ENCODE data around the gene SH3RF3. TPM values are rescaled to one million over a fixed set of nuclear protein-coding genes. Genes with fewer than 3 reads are reported as not detected.

The SH3RF3 gene
- total RNA-seq, 2 donors from 2014 or later: 1.3 to 5.6 TPM

DNA sequence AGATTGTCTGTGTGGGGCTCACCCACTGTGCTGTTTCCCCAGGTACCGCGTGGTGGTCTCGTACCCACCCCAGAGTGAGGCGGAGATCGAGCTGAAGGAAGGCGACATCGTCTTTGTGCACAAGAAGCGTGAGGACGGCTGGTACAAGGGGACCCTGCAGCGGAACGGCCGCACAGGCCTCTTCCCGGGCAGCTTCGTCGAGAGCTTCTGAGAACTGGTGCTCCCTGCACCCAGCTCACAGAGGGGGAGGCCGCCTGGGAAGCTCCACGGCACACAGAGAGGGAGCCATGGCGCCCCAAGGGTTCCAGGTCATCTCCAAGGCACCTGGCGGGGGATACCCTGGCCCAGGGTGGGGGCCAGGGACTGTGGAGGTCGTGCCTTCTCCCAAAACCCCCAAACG, 372.5 kb downstream of the SH3RF3 start:
- intact Hi-C loops (cut with DNase I): no loop called here
- no peaks in the 10 kb centered on the region for H3K36me3 ChIP-seq (replicated peaks in 1 of 2; ENCODE audit: insufficient read depth in 1 of 2, low read depth in 2 of 2)
- ATAC-seq (no peak), DNase-seq (no peak)
- 77 to 82% methylated on average over 15 to 21 of the region's 21 CpGs for WGBS, 2 donors
- no peaks in the 10 kb centered on the region for H3K27me3 ChIP-seq
- H3K27ac ChIP-seq: no peak overlapping the region
- TF ChIP-seq, protein P1, sequence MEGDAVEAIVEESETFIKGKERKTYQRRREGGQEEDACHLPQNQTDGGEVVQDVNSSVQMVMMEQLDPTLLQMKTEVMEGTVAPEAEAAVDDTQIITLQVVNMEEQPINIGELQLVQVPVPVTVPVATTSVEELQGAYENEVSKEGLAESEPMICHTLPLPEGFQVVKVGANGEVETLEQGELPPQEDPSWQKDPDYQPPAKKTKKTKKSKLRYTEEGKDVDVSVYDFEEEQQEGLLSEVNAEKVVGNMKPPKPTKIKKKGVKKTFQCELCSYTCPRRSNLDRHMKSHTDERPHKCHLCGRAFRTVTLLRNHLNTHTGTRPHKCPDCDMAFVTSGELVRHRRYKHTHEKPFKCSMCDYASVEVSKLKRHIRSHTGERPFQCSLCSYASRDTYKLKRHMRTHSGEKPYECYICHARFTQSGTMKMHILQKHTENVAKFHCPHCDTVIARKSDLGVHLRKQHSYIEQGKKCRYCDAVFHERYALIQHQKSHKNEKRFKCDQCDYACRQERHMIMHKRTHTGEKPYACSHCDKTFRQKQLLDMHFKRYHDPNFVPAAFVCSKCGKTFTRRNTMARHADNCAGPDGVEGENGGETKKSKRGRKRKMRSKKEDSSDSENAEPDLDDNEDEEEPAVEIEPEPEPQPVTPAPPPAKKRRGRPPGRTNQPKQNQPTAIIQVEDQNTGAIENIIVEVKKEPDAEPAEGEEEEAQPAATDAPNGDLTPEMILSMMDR (IDR thresholded peaks at IDR 0.05): no peak
- no peak for TF ChIP-seq POLR2A (IDR thresholded peaks at IDR 0.05)
- H3K9me3 ChIP-seq: no peaks in the 10 kb centered on the region
- peaks cover 10% of the 10 kb centered on the region for H3K4me1 ChIP-seq
- H3K4me3 ChIP-seq: no peak overlapping the region

DNA sequence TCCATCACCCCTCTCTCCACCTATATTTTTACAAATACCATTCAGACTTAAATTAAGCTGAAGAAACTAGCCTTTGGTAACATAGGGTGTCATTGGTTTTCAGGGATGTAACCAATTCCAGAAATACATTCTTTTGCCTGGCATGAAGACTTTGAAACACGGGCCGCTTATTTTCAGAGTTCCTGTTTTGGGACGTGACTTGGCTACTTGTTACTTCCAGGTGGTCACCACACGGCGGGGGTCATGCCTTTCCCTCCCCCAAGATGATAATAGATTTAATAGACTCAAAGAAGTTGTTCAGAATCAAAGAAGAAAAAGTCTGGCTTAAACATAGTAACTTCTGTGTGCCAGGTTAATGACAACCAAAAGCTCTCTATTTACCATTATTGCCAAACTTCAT, 374.2 kb downstream of the SH3RF3 start:
- WGBS, 2 donors: 46 to 60% methylated on average over 5 of the region's 5 CpGs
- ATAC-seq (no peak), DNase-seq (no peak)
- H3K4me1 ChIP-seq: peaks cover 10% of the 10 kb centered on the region
- TF ChIP-seq, protein P1 (IDR thresholded peaks at IDR 0.05): no peak
- no peak for TF ChIP-seq POLR2A (IDR thresholded peaks at IDR 0.05)
- no peak overlapping the region for H3K27ac ChIP-seq
- no peaks in the 10 kb centered on the region for H3K9me3 ChIP-seq
- no peaks in the 10 kb centered on the region for H3K36me3 ChIP-seq (replicated peaks in 1 of 2; ENCODE audit: insufficient read depth in 1 of 2, low read depth in 2 of 2)
- H3K27me3 ChIP-seq: no peaks in the 10 kb centered on the region
- H3K4me3 ChIP-seq: no peak overlapping the region
- intact Hi-C loops (cut with DNase I): no loop called here

DNA sequence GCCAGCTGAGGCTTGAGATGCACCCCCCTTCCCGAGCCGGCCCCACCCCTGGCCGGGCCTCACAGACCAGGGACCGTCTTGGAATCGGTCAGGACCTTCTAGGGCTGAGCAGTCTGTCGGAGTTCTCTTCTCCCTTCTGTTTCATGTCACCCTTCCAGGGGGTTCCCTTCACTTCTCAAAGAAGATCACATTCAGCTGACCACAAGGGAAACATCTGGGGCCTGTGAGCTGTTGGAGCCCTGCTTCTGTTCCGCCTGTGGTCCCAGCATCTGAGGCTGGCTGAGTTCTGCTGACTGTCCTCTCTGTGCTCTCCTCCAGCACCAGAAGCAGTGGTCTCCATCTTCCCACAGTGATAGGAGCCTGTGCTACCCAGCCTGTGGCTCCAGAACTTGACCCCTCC, 378.2 kb downstream of the SH3RF3 start:
- no peak overlapping the region for H3K4me3 ChIP-seq
- H3K36me3 ChIP-seq (replicated peaks in 1 of 2; ENCODE audit: insufficient read depth in 1 of 2, low read depth in 2 of 2): no peaks in the 10 kb centered on the region
- intact Hi-C loops (cut with DNase I): no loop called here
- no peaks in the 10 kb centered on the region for H3K9me3 ChIP-seq
- H3K4me1 ChIP-seq: no peaks in the 10 kb centered on the region
- 47 to 52% methylated on average over 4 to 7 of the region's 7 CpGs for WGBS, 2 donors
- ATAC-seq: no peak
- no peak overlapping the region for H3K27ac ChIP-seq
- H3K27me3 ChIP-seq: no peaks in the 10 kb centered on the region
- no peak for TF ChIP-seq POLR2A (IDR thresholded peaks at IDR 0.05)
- TF ChIP-seq, protein P1 (IDR thresholded peaks at IDR 0.05): no peak
- DNase-seq: no peak

DNA sequence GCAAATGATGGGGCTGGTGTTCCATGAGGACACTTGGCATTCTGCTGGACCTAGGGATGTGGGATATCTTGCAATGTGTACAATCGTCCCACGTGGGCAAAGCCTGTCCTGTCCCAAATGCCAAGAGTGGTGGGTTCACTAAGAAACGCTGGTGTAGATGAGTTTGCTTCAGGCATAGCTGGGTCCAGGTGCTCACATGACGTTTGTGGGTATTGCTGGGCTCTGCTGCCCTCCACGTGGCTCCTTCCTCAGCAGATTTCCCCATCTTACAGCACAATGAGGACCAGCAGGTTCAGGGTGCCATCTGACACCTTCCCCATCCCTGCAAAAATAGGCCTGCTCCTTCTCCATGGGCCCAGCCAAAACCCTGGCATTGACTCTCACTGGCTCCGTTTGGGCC, 378.8 kb downstream of the SH3RF3 start:
- H3K27me3 ChIP-seq: no peaks in the 10 kb centered on the region
- no peak for TF ChIP-seq POLR2A (IDR thresholded peaks at IDR 0.05)
- TF ChIP-seq, protein P1 (IDR thresholded peaks at IDR 0.05): no peak
- intact Hi-C loops (cut with DNase I): no loop called here
- DNase-seq (no peak), ATAC-seq (no peak)
- WGBS, 2 donors: 44 to 52% methylated on average over 6 of the region's 6 CpGs
- no peaks in the 10 kb centered on the region for H3K36me3 ChIP-seq (replicated peaks in 1 of 2; ENCODE audit: insufficient read depth in 1 of 2, low read depth in 2 of 2)
- H3K4me1 ChIP-seq: no peaks in the 10 kb centered on the region
- no peak overlapping the region for H3K27ac ChIP-seq
- no peaks in the 10 kb centered on the region for H3K9me3 ChIP-seq
- H3K4me3 ChIP-seq: no peak overlapping the region

DNA sequence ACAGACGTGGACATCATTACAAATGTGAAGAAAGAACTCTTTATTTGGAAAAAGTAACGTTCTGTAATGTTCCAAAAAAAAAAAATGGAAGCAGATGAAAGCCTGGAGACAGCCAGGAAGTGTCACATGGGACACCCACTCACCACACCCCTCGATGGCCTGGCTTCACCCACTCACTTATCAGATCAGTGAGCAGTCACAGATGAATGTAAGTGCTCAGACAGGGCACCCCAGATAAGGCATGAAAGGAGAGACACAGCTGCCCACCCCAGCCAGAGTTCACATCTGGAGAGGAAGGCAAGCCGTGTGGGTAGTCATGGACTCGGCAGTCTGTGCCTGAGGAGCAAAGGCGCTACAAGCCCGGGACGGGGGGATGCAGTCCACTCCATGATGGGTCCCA, 379.6 kb downstream of the SH3RF3 start:
- Histone ChIP-seq H3K4me1 (no peaks in the 10 kb centered on the region), H3K27me3 (no peaks in the 10 kb centered on the region), H3K9me3 (no peaks in the 10 kb centered on the region), H3K36me3 (replicated peaks in 1 of 2; ENCODE audit: insufficient read depth in 1 of 2, low read depth in 2 of 2) (no peaks in the 10 kb centered on the region), H3K27ac (no peak overlapping the region), H3K4me3 (no peak overlapping the region)
- WGBS, 2 donors: 55 to 58% methylated on average over 7 to 8 of the region's 8 CpGs
- TF ChIP-seq, protein P1 (IDR thresholded peaks at IDR 0.05): no peak
- no peak for TF ChIP-seq POLR2A (IDR thresholded peaks at IDR 0.05)
- ATAC-seq: no peak
- DNase-seq: no peak
- intact Hi-C loops (cut with DNase I): no loop called here
